Neuronal stem cell (in vitro differentiated cells): Measurements from ENCODE around the gene ERC1.

ENCODE experiments used
- DNase-seq: peaks from one replicate; pipeline ENCODE4 v3.0.0-alpha.2; 2013; ENCODE audit warnings: low spot score
- H2AFZ ChIP-seq: one replicate; pipeline ENCODE4 v1.6.1; 2013; ENCODE audit warnings: mild to moderate bottlenecking, low read length, inconsistent platforms
- H2AK5ac ChIP-seq: 2 replicates; pipeline ENCODE4 v1.6.1; 2013; ENCODE audit warnings: low read depth, mild to moderate bottlenecking, inconsistent platforms, low read length, moderate library complexity, mixed read lengths
- H2BK120ac ChIP-seq: 2 replicates; pipeline ENCODE4 v1.6.1; 2013; ENCODE audit warnings: low read depth, mild to moderate bottlenecking, inconsistent platforms, low read length, moderate library complexity, mixed read lengths
- H2BK12ac ChIP-seq: one replicate; pipeline ENCODE4 v1.6.1; 2013; ENCODE audit warnings: low read length, inconsistent platforms
- H2BK15ac ChIP-seq: 2 replicates; pipeline ENCODE4 v1.6.1; 2013; ENCODE audit warnings: mild to moderate bottlenecking, low read length, inconsistent platforms, mixed read lengths
- H2BK5ac ChIP-seq: one replicate; pipeline ENCODE4 v1.6.1; 2013; ENCODE audit warnings: inconsistent platforms, mild to moderate bottlenecking, low read length, moderate library complexity
- H3K14ac ChIP-seq: one replicate; pipeline ENCODE4 v1.6.1; 2013; ENCODE audit warnings: low read length, inconsistent platforms
- H3K18ac ChIP-seq: 2 replicates; pipeline ENCODE4 v1.6.1; 2013; ENCODE audit warnings: low read length, inconsistent platforms
- H3K23ac ChIP-seq: 2 replicates; pipeline ENCODE4 v1.6.1; 2013; ENCODE audit warnings: low read depth, mild to moderate bottlenecking, mixed read lengths, low read length, inconsistent platforms; ENCODE audit not compliant: poor library complexity
- H3K27ac ChIP-seq: replicated peaks from 3 replicates; pipeline ENCODE4 v1.5.1; 2013; ENCODE audit warnings: low read length, inconsistent platforms
- H3K27me3 ChIP-seq, 3 experiments: 2 replicates each; pipeline ENCODE4 v1.6.1; 2013; ENCODE audit warnings: low read length in 3 of 3, mild to moderate bottlenecking in 2 of 3, inconsistent platforms in 1 of 3, low read depth in 1 of 3, mixed read lengths in 1 of 3, moderate library complexity in 1 of 3; ENCODE audit not compliant: control insufficient read depth in 3 of 3, insufficient read depth in 3 of 3
- H3K36me3 ChIP-seq, 2 donors: replicated peaks in 1 of 2; 2 replicates each; pipeline ENCODE4 v1.6.1; 2013; ENCODE audit warnings: low read length in 2 of 2; ENCODE audit not compliant: control insufficient read depth in 2 of 2, insufficient read depth in 2 of 2
- H3K4ac ChIP-seq: 2 replicates; pipeline ENCODE4 v1.6.1; 2013; ENCODE audit warnings: inconsistent platforms, mild to moderate bottlenecking, low read length, moderate library complexity
- H3K4me1 ChIP-seq, 2 donors: 1 replicate in 1 of 2; 2 replicates in 1 of 2; pipeline ENCODE4 v1.6.1; 2013; ENCODE audit warnings: low read length in 2 of 2, low read depth in 1 of 2; ENCODE audit not compliant: control insufficient read depth in 2 of 2, insufficient read depth in 1 of 2
- H3K4me2 ChIP-seq: one replicate; pipeline ENCODE4 v1.6.1; 2013; ENCODE audit warnings: mild to moderate bottlenecking, low read length, inconsistent platforms; ENCODE audit not compliant: insufficient read depth, poor library complexity, severe bottlenecking
- H3K4me3 ChIP-seq, 2 donors: 2 replicates each; pipeline ENCODE4 v1.5.1; 2013; ENCODE audit warnings: low read length in 2 of 2, mild to moderate bottlenecking in 2 of 2, inconsistent platforms in 1 of 2, moderate library complexity in 1 of 2
- H3K79me1 ChIP-seq: one replicate; pipeline ENCODE4 v1.6.1; 2013; ENCODE audit warnings: low read depth, mild to moderate bottlenecking, inconsistent platforms, low read length, moderate library complexity
- H3K9ac ChIP-seq: one replicate; pipeline ENCODE4 v1.6.1; 2013; ENCODE audit warnings: mild to moderate bottlenecking, low read depth, low read length, inconsistent platforms; ENCODE audit not compliant: poor library complexity
- H3K9me3 ChIP-seq, 2 donors: replicated peaks in 1 of 2; 2 replicates each; pipeline versions ENCODE3 to v1.6.1; 2013; ENCODE audit warnings: low read length in 2 of 2, mild to moderate bottlenecking in 2 of 2, inconsistent platforms in 1 of 2, low read depth in 1 of 2, mixed read lengths in 1 of 2, moderate library complexity in 1 of 2; ENCODE audit not compliant: control insufficient read depth in 2 of 2, insufficient read depth in 1 of 2
- H4K8ac ChIP-seq: one replicate; pipeline ENCODE4 v1.6.1; 2013; ENCODE audit warnings: low read depth, mild to moderate bottlenecking, inconsistent platforms, low read length, moderate library complexity
- H4K91ac ChIP-seq: one replicate; pipeline ENCODE4 v1.6.1; 2013; ENCODE audit warnings: low read length, low read depth, mild to moderate bottlenecking, inconsistent platforms; ENCODE audit not compliant: poor library complexity
- WGBS, 2 donors: extraction: QIAGEN DNeasy Blood & Tissue Kit; methylation state at CpG; one replicate each; pipeline ENCODE4 v1.1.7; 2013; ENCODE audit warnings: missing lambda C conversion rate in 2 of 2, mixed read lengths in 1 of 2; ENCODE audit not compliant: insufficient read length in 2 of 2, insufficient replicate concordance in 1 of 2; ENCODE audit errors: extremely low coverage in 2 of 2; 5-methylcytosine and 5-hydroxymethylcytosine counted together

The ERC1 gene

DNA sequence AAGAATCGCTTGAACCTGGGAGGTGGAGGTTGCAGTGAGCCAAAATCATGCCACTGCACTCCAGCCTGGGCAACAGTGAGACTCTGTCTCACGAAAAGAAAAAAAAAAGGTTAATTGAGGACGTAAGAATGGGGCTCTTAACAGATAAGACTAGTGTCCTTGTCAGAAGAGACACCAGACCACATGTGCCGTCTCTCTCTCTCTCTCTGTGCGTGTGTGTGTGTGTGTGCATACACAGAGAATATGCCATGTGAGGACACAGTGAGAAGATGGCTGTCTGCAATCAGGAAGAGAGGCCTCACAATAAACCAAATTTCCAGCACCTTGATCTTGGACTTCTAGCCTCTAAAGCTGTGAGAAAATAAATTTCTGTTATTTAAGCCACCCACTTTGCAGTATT is 11.7 kb upstream of the ERC1 start:
- H3K18ac ChIP-seq = no peak overlapping the region
- no peaks in the 10 kb centered on the region for H3K9me3 ChIP-seq
- H3K4me1 ChIP-seq = no peaks in the 10 kb centered on the region
- WGBS, 2 donors = no CpG with 5 or more reads among the region's 5 CpGs
- no peak overlapping the region for H3K4me3 ChIP-seq
- no peak overlapping the region for H4K8ac ChIP-seq
- H3K36me3 ChIP-seq = no peaks in the 10 kb centered on the region
- no peak for DNase-seq
- H2BK15ac ChIP-seq = no peak overlapping the region
- H3K27ac ChIP-seq = no peak overlapping the region
- H2BK12ac ChIP-seq = no peak overlapping the region
- H4K91ac ChIP-seq = no peak overlapping the region
- no peak overlapping the region for H3K4me2 ChIP-seq
- no peak overlapping the region for H3K23ac ChIP-seq
- H3K4ac ChIP-seq = no peak overlapping the region
- H3K79me1 ChIP-seq = no peaks in the 10 kb centered on the region
- no peak overlapping the region for H2BK5ac ChIP-seq
- H3K9ac ChIP-seq = no peak overlapping the region
- no peak overlapping the region for H2AFZ ChIP-seq
- H3K14ac ChIP-seq = no peak overlapping the region
- no peaks in the 10 kb centered on the region for H3K27me3 ChIP-seq
- no peak overlapping the region for H2BK120ac ChIP-seq
- no peak overlapping the region for H2AK5ac ChIP-seq

- H4K91ac ChIP-seq = no peak overlapping the region
- no peak overlapping the region for H3K4me3 ChIP-seq
- no peak overlapping the region for H2BK120ac ChIP-seq
- H2AK5ac ChIP-seq = no peak overlapping the region
- no peak overlapping the region for H4K8ac ChIP-seq
- no peak overlapping the region for H2BK12ac ChIP-seq
- no peak for DNase-seq
- H2AFZ ChIP-seq = no peak overlapping the region
- no peak overlapping the region for H2BK15ac ChIP-seq
- no peak overlapping the region for H3K23ac ChIP-seq
- H2BK5ac ChIP-seq = no peak overlapping the region
- H3K4me1 ChIP-seq = no peaks in the 10 kb centered on the region
- no peak overlapping the region for H3K9ac ChIP-seq
- H3K79me1 ChIP-seq = no peaks in the 10 kb centered on the region
- no peak overlapping the region for H3K4ac ChIP-seq
- no peaks in the 10 kb centered on the region for H3K9me3 ChIP-seq
- no peak overlapping the region for H3K18ac ChIP-seq
- H3K4me2 ChIP-seq = no peak overlapping the region
- no peak overlapping the region for H3K27ac ChIP-seq
- WGBS, 2 donors = no CpG with 5 or more reads among the region's 8 CpGs
- H3K14ac ChIP-seq = no peak overlapping the region
- no peaks in the 10 kb centered on the region for H3K27me3 ChIP-seq
- no peaks in the 10 kb centered on the region for H3K36me3 ChIP-seq
Observed at GRCh38 chr12:981176-981828, 9.7 kb upstream of the ERC1 start.

DNA sequence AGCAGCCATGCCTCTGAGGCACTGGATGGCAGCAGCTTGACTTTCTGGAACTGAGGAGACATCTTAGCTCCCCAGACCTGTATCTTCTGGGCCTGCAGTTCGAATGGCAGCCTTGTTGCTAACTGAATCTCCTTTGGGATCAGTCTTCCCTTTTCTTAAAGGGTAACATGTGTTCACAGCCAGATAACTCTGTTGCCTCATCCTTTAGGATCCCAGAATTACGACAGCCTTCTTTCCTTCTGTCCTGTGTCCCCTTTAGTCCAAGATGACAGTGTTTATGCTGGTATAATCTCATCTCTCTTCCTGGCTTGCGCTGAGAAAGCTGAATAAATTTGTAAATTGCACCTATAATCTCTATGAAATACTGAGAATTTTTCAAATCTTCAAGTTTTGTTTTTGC is 9.1 kb upstream of the ERC1 start:
- no peaks in the 10 kb centered on the region for H3K4me1 ChIP-seq
- no peaks in the 10 kb centered on the region for H3K36me3 ChIP-seq
- H3K27ac ChIP-seq = no peak overlapping the region
- DNase-seq = no peak
- H3K9me3 ChIP-seq = no peaks in the 10 kb centered on the region
- no peak overlapping the region for H4K8ac ChIP-seq
- H2BK12ac ChIP-seq = no peak overlapping the region
- no peak overlapping the region for H3K14ac ChIP-seq
- no peak overlapping the region for H2BK120ac ChIP-seq
- no peak overlapping the region for H3K9ac ChIP-seq
- H3K23ac ChIP-seq = no peak overlapping the region
- H2AK5ac ChIP-seq = no peak overlapping the region
- H3K18ac ChIP-seq = no peak overlapping the region
- H2BK5ac ChIP-seq = no peak overlapping the region
- H2BK15ac ChIP-seq = no peak overlapping the region
- no peaks in the 10 kb centered on the region for H3K79me1 ChIP-seq
- no peak overlapping the region for H3K4me3 ChIP-seq
- no peak overlapping the region for H3K4ac ChIP-seq
- H3K27me3 ChIP-seq = no peaks in the 10 kb centered on the region
- H2AFZ ChIP-seq = no peak overlapping the region
- no CpG with 5 or more reads among the region's 3 CpGs for WGBS, 2 donors
- H3K4me2 ChIP-seq = no peak overlapping the region
- no peak overlapping the region for H4K91ac ChIP-seq

- Histone ChIP-seq H3K9ac (no peak overlapping the region), H2BK120ac (no peak overlapping the region), H2BK5ac (no peak overlapping the region), H3K4me3 (no peak overlapping the region), H3K23ac (no peak overlapping the region), H3K18ac (no peak overlapping the region), H2AK5ac (no peak overlapping the region), H2AFZ (no peak overlapping the region), H2BK12ac (no peak overlapping the region), H3K9me3 (no peaks in the 10 kb centered on the region), H3K27me3 (peaks cover 0 to 2% (median 0%) of the 10 kb centered on the region in 3 experiments), H3K4ac (no peak overlapping the region), H4K8ac (no peak overlapping the region), H3K27ac (no peak overlapping the region), H3K4me1 (peaks cover 2 to 12% of the 10 kb centered on the region in 2 donors), H2BK15ac (no peak overlapping the region), H4K91ac (no peak overlapping the region), H3K36me3 (no peaks in the 10 kb centered on the region), H3K14ac (no peak overlapping the region), H3K4me2 (no peak overlapping the region), H3K79me1 (peaks cover 3% of the 10 kb centered on the region)
- DNase-seq = no peak
- WGBS, 2 donors = no CpG with 5 or more reads among the region's 4 CpGs
Observed at GRCh38 chr12:988646-989045, 2.4 kb upstream of the ERC1 start.
